Endothelial cell of umbilical vein (primary cell): ENCODE results near the gene KIAA0930. TPM values are rescaled to one million over a fixed set of nuclear protein-coding genes. Genes with fewer than 3 reads are reported as not detected.

Source experiments
- BruUV-seq: library from RNA; stranded (reverse); fragments of 400-500 nt; replicated peaks from 2 replicates; lab custom pipeline; 2021; lab: Mats Ljungman, UMichigan
- CTCF ChIA-PET: fragments of 300-600, 350-600 bp; sonication (Branson Sonifier 250); formaldehyde crosslinking; loops from one replicate; lab custom pipeline; 2021; ENCODE audit warnings: antibody characterized with exemption, inconsistent platforms; lab: Charles Lee
- POLR2A ChIA-PET: fragments of 300-600, 350-600 bp; sonication (Branson Sonifier 250); formaldehyde crosslinking; loops from one replicate; lab custom pipeline; 2021; ENCODE audit warnings: antibody characterized with exemption, inconsistent platforms; lab: Charles Lee
- DNase-seq: peaks from one replicate; pipeline ENCODE4 v3.0.0-alpha.2; 2011; ENCODE audit warnings: low read depth, low spot score
- FAIRE-seq: peaks from 2 replicates; lab custom pipeline; 2011; peaks lifted over from hg19 to GRCh38; lab: Jason Lieb, UNC
- H2AFZ ChIP-seq: 2 replicates; pipeline ENCODE4 v1.6.0; 2012; ENCODE audit warnings: low read depth, low read length, control low read depth, inconsistent platforms
- H3K27ac ChIP-seq: 2 replicates; pipeline ENCODE4 v1.5.1; 2011; ENCODE audit warnings: low read depth, mild to moderate bottlenecking, control low read depth, low read length, moderate library complexity; ENCODE audit not compliant: insufficient read depth
- H3K27me3 ChIP-seq, 2 experiments: 2 replicates each; pipeline versions ENCODE4 v1.6.0 to v1.6.1; 2011; ENCODE audit warnings: low read length in 2 of 2, mixed read lengths in 1 of 2; ENCODE audit not compliant: control insufficient read depth in 2 of 2, insufficient read depth in 2 of 2
- H3K36me3 ChIP-seq, 2 experiments: 2 replicates in 1 of 2; 3 replicates in 1 of 2; pipeline ENCODE4 v1.5.1; 2011; ENCODE audit warnings: low read length in 2 of 2, mild to moderate bottlenecking in 1 of 2, moderate library complexity in 1 of 2; ENCODE audit not compliant: control insufficient read depth in 2 of 2, insufficient read depth in 2 of 2; ENCODE audit errors: extremely low read depth in 1 of 2
- H3K4me1 ChIP-seq: 3 replicates; pipeline ENCODE4 v1.5.1; 2011; ENCODE audit warnings: mild to moderate bottlenecking, low read length; ENCODE audit not compliant: control insufficient read depth, insufficient read depth; ENCODE audit errors: extremely low read depth
- H3K4me2 ChIP-seq: 2 replicates; pipeline ENCODE4 v1.6.1; 2011; ENCODE audit warnings: low read length, control low read depth, mixed read lengths; ENCODE audit not compliant: insufficient read depth
- H3K4me3 ChIP-seq, 3 experiments: fragments of 200-600 bp in 1 of 3; sonication (generic), shearing (Covaris generic) in 1 of 3; replicated peaks in 1 of 3; 2 replicates each; pipeline ENCODE4 v1.5.1; 2011 to 2016; ENCODE audit warnings: control low read depth in 3 of 3, low read length in 3 of 3, mild to moderate bottlenecking in 2 of 3, inconsistent platforms in 1 of 3, low read depth in 1 of 3, moderate library complexity in 1 of 3; ENCODE audit not compliant: insufficient read depth in 1 of 3
- H3K79me2 ChIP-seq: 2 replicates; pipeline ENCODE4 v1.6.0; 2012; ENCODE audit warnings: low read length, inconsistent platforms; ENCODE audit not compliant: control insufficient read depth, insufficient read depth
- H3K9ac ChIP-seq: replicated peaks from 2 replicates; pipeline ENCODE3; 2011; ENCODE audit warnings: low read length, control low read depth; ENCODE audit not compliant: insufficient read depth; ENCODE audit errors: extremely low read depth
- H3K9me1 ChIP-seq: replicated peaks from 3 replicates; pipeline ENCODE4 v1.6.0; 2011; ENCODE audit warnings: mild to moderate bottlenecking, low read length; ENCODE audit not compliant: control insufficient read depth, insufficient read depth; ENCODE audit errors: extremely low read depth
- H3K9me3 ChIP-seq: replicated peaks from 2 replicates; pipeline ENCODE4 v1.5.1; 2012; ENCODE audit warnings: low read length, inconsistent platforms; ENCODE audit not compliant: control insufficient read depth, insufficient read depth
- H4K20me1 ChIP-seq: replicated peaks from 2 replicates; pipeline ENCODE3; 2011; ENCODE audit warnings: mild to moderate bottlenecking, low read length; ENCODE audit not compliant: control insufficient read depth, insufficient read depth; ENCODE audit errors: extremely low read depth
- EZH2 ChIP-seq: IDR thresholded peaks from 2 replicates; pipeline ENCODE4 v1.6.1; 2012; ENCODE audit warnings: borderline replicate concordance, low read depth, mild to moderate bottlenecking, moderate library complexity, low read length, inconsistent platforms; ENCODE audit not compliant: severe bottlenecking
- dilution Hi-C: fragments of 300-500 bp; cut with MboI; formaldehyde crosslinking; loops from one replicate; pipeline ENCODE4 v1.15.0; 2019; ENCODE audit warnings: low sequenced_read_pairs; ENCODE audit not compliant: extremely low pct_ligation_motif_present
- intact Hi-C: fragments of 100-400 bp; cut with micrococcal nuclease; formaldehyde crosslinking; loops from one replicate; pipeline ENCODE4 v1.10.0; 2022
- polyA plus RNA-seq, 4 experiments: library from polyadenylated mRNA; depleted of rRNA in 3 of 4; stranded (reverse) in 3 of 4; unstranded in 1 of 4; fragments of >200 nt; gene quantifications; 2 replicates each; pipeline versions ENCODE4 v1.2.1 to v1.2.3, GENCODE V29; 2011 to 2012; ENCODE audit warnings: missing spikeins in 1 of 4
- total RNA-seq: library from RNA; stranded (reverse); gene quantifications from 2 replicates; pipeline ENCODE4 v1.2.3, GENCODE V29; 2021
- TF ChIP-seq, protein P1 (sequence below): IDR thresholded peaks from 2 replicates; pipeline ENCODE4 v1.6.1; 2011; ENCODE audit not compliant: insufficient read depth, insufficient read length

The KIAA0930 gene
- total and polyA plus RNA-seq, 2 donors (not counting 3 experiments of a cell fraction or from before 2014, with no cell fraction given), result 37.9 to 53.6 TPM

DNA sequence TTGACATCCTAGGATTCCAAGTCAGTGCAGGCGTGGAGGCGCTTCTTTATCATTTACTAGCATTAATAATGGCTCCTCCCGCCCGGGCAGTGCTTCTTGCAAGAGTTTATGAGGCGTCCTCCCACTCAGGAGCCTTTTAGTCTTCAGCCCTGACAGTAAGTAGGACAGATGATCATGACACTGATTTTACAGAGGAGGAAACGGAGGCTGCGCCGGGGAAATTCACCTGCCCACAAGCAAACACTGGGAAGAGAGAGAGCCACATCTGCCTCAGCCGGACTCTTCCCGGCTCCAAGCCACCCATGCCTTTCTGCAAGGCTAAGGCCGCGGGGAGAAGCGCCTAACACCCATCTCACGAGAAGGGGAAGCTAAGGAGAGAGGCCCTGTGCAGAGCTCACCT, 35.9 kb downstream of the KIAA0930 start:
- dilution Hi-C loops (no loop called here), intact Hi-C loops (no loop called here)
- ChIA-PET POLR2A (no interaction called here), CTCF (no interaction called here)
- Histone ChIP-seq H3K27me3 (no peaks in the 10 kb centered on the region), H2AFZ (no peak overlapping the region), H3K9me3 (no peaks in the 10 kb centered on the region), H3K36me3 (peaks cover 0 to 16% of the 10 kb centered on the region in 2 experiments), H3K4me2 (no peak overlapping the region), H3K4me1 (peaks cover 2% of the 10 kb centered on the region), H3K9me1 (no peaks in the 10 kb centered on the region), H4K20me1 (no peaks in the 10 kb centered on the region), H3K27ac (no peak overlapping the region), H3K9ac (no peak overlapping the region), H3K4me3 (no peak overlapping the region), H3K79me2 (no peaks in the 10 kb centered on the region)
- BruUV-seq, result no TSS peak
- no peak for TF ChIP-seq EZH2
- FAIRE-seq (no peak), DNase-seq (no peak)

DNA sequence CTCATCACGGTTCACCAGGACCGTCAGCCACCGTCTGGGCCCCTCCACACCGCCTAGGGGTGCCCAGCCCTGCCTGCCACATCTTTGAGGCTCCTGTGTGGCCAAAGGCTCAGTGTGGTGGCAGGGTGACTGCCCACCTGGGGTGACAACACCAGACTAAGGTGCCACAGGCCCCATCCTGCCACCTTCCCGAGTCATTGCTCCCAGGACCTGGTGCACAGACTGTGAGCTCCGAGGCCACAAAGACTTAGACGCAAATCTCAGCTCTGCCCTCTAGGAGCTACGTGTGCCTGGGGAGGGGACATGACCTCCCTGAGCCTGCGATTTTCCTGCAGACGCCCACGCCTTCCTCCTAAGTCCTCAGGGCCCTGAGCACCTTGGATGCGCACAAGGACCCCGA, 36.5 kb downstream of the KIAA0930 start:
- Histone ChIP-seq H3K9me3 (no peaks in the 10 kb centered on the region), H3K27ac (no peak overlapping the region), H3K4me1 (no peaks in the 10 kb centered on the region), H3K4me3 (no peak overlapping the region), H3K36me3 (peaks cover 0 to 18% of the 10 kb centered on the region in 2 experiments), H4K20me1 (no peaks in the 10 kb centered on the region), H3K9ac (no peak overlapping the region), H3K79me2 (no peaks in the 10 kb centered on the region), H2AFZ (no peak overlapping the region), H3K4me2 (no peak overlapping the region), H3K9me1 (no peaks in the 10 kb centered on the region), H3K27me3 (no peaks in the 10 kb centered on the region)
- FAIRE-seq (no peak), DNase-seq (no peak)
- TF ChIP-seq, protein P1, sequence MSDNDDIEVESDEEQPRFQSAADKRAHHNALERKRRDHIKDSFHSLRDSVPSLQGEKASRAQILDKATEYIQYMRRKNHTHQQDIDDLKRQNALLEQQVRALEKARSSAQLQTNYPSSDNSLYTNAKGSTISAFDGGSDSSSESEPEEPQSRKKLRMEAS, result no peak
- dilution Hi-C loops (no loop called here), intact Hi-C loops (no loop called here)
- CTCF ChIA-PET, result interaction anchor here (1.0 kb wide), 1 partner anchor 43 kb away, joined by 3 read pairs; no protein-coding TSS in a partner anchor
- POLR2A ChIA-PET, result no interaction called here
- no TSS peak for BruUV-seq
